ENCODE data around the gene ENOPH1. TPM values are rescaled to one million over a fixed set of nuclear protein-coding genes. Genes with fewer than 3 reads are reported as not detected.

Gene ENOPH1
- total RNA-seq, 4 donors from 2014 or later: 19.8 to 32.4 (median 23.8) TPM

GRCh38 chr4:82491251-82491960, 61.0 kb downstream of the ENOPH1 start:
- Histone ChIP-seq H3K4me3 (no peak overlapping the region), H3K27me3 (no peaks in the 10 kb centered on the region), H3K9me3 (no peaks in the 10 kb centered on the region), H3K36me3 (no peaks in the 10 kb centered on the region), H3K27ac (no peak overlapping the region), H3K4me1 (no peaks in the 10 kb centered on the region)
- no peak for ATAC-seq
- TF ChIP-seq, protein P1, sequence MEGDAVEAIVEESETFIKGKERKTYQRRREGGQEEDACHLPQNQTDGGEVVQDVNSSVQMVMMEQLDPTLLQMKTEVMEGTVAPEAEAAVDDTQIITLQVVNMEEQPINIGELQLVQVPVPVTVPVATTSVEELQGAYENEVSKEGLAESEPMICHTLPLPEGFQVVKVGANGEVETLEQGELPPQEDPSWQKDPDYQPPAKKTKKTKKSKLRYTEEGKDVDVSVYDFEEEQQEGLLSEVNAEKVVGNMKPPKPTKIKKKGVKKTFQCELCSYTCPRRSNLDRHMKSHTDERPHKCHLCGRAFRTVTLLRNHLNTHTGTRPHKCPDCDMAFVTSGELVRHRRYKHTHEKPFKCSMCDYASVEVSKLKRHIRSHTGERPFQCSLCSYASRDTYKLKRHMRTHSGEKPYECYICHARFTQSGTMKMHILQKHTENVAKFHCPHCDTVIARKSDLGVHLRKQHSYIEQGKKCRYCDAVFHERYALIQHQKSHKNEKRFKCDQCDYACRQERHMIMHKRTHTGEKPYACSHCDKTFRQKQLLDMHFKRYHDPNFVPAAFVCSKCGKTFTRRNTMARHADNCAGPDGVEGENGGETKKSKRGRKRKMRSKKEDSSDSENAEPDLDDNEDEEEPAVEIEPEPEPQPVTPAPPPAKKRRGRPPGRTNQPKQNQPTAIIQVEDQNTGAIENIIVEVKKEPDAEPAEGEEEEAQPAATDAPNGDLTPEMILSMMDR (IDR thresholded peaks at IDR 0.05): no peak
- TF ChIP-seq POLR2A (IDR thresholded peaks at IDR 0.05) (no peak), EP300 (IDR thresholded peaks at IDR 0.05) (no peak), POLR2AphosphoS5 (IDR thresholded peaks at IDR 0.05) (no peak)
- WGBS, 2 donors (ENCODE audit: low coverage in 1 of 2): 79 to 98% methylated on average over 6 to 9 of the region's 10 CpGs

GRCh38 chr4:82493721-82494425, 63.5 kb downstream of the ENOPH1 start:
- Histone ChIP-seq H3K27me3 (no peaks in the 10 kb centered on the region), H3K36me3 (no peaks in the 10 kb centered on the region), H3K9me3 (no peaks in the 10 kb centered on the region), H3K4me3 (no peak overlapping the region), H3K27ac (no peak overlapping the region), H3K4me1 (no peaks in the 10 kb centered on the region)
- no peak for ATAC-seq
- 88 to 89% methylated on average over 2 of the region's 2 CpGs for WGBS, 2 donors (ENCODE audit: low coverage in 1 of 2)
- no peak for TF ChIP-seq POLR2A (IDR thresholded peaks at IDR 0.05)
- TF ChIP-seq, protein P1 (IDR thresholded peaks at IDR 0.05): no peak
- no peak for TF ChIP-seq EP300 (IDR thresholded peaks at IDR 0.05)
- TF ChIP-seq POLR2AphosphoS5 (IDR thresholded peaks at IDR 0.05): no peak

- no peaks in the 10 kb centered on the region for H3K36me3 ChIP-seq
- 69 to 71% methylated on average over 4 of the region's 4 CpGs for WGBS, 2 donors (ENCODE audit: low coverage in 1 of 2)
- H3K4me1 ChIP-seq: no peaks in the 10 kb centered on the region
- no peaks in the 10 kb centered on the region for H3K9me3 ChIP-seq
- no peak for ATAC-seq
- no peaks in the 10 kb centered on the region for H3K27me3 ChIP-seq
- TF ChIP-seq, protein P1 (IDR thresholded peaks at IDR 0.05): no peak
- TF ChIP-seq EP300 (IDR thresholded peaks at IDR 0.05) (no peak), POLR2A (IDR thresholded peaks at IDR 0.05) (no peak), POLR2AphosphoS5 (IDR thresholded peaks at IDR 0.05) (no peak)
- H3K4me3 ChIP-seq: no peak overlapping the region
- H3K27ac ChIP-seq: no peak overlapping the region
These were observed 65.3 kb downstream of the ENOPH1 start for GRCh38 chr4:82495666-82496065.

DNA sequence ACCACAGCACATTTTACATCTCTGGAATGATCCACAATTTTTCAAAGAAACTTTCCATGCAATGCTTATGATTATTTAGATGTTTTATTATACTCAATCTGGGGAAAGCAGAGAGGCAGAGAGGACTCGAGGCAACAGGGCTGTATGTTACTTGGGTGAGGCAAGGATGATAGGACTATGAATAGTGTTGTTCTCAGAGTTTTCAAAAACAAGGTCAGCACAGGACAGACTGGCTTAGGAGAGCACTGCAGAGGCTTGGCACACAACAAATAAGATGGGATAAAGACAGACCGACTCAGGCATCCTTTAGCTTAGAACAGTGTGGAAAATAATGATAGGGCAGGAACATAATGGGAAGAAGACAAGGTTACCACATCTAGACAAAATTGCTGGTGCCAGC, 66.0 kb downstream of the ENOPH1 start:
- no peaks in the 10 kb centered on the region for H3K9me3 ChIP-seq
- ATAC-seq: no peak
- H3K27ac ChIP-seq: no peak overlapping the region
- no peaks in the 10 kb centered on the region for H3K36me3 ChIP-seq
- WGBS, 2 donors (ENCODE audit: low coverage in 1 of 2): 80 to 82% methylated on average over 2 of the region's 2 CpGs
- no peak overlapping the region for H3K4me3 ChIP-seq
- TF ChIP-seq POLR2A (IDR thresholded peaks at IDR 0.05) (no peak), POLR2AphosphoS5 (IDR thresholded peaks at IDR 0.05) (no peak), EP300 (IDR thresholded peaks at IDR 0.05) (no peak)
- TF ChIP-seq, protein P1 (IDR thresholded peaks at IDR 0.05): no peak
- no peaks in the 10 kb centered on the region for H3K27me3 ChIP-seq
- no peaks in the 10 kb centered on the region for H3K4me1 ChIP-seq

Data from gastroesophageal sphincter (tissue), 4 donors.